Glomerular visceral epithelial cell (primary cell): ENCODE results near the gene YJEFN3.
A peak's percentile ranks its signal among the peaks of the same experiment; 100 is the strongest.

ENCODE experiments used
- DNase-seq: peaks from one replicate; pipeline ENCODE4 v3.0.0-alpha.2; 2016; ENCODE audit errors: extremely low spot score

YJEFN3 gene

DNA sequence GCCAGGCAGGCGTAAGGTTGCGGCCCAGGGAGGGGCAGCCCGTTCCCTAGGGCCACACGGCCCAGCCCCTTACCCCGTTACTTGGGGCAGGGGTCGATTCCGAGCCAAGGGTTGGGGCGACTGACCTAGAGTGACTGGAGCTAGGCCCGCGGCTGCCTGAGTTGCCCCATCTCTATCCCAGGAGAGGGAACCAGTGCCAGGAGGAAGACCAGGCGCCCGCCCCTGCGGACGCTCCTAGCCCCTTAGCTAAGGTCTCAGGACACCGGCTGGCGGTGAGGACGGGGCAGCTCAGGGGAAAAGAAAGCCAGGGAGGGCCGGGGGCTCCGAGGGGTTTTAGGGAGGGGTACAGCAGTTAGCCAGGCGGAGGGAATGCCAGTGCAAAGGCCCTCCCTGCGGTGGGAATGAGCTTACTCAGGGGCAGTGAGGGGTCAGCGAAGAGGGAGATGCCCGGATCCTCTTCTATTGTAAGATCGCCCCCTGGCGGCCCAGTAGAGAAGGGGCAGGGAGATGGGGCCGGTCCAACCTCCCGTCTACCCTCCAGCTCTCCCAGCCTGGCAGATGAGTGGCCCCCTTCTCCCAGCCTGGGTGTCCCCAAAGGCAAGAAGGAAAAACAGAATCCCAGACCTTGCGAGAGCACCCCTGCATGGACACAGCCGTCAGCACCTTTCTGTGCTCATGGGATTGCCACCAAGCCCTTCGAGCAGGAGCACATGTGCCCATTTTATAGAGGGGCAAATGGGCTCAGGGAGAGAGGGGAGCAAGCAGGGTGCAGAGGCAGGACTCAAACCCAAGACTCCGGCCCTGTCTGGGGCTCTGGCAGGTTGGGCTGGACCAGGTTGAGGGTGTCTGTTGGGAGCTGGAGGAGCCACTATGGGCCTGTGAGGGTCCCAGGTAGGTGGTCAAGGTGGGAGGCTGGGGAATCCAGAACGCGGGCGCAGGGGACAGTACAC, 25.6 kb downstream of the YJEFN3 start:
- DNase-seq = no peak

GRCh38 chr19:19558055-19558454, 29.3 kb downstream of the YJEFN3 start:
- no peak for DNase-seq

DNA sequence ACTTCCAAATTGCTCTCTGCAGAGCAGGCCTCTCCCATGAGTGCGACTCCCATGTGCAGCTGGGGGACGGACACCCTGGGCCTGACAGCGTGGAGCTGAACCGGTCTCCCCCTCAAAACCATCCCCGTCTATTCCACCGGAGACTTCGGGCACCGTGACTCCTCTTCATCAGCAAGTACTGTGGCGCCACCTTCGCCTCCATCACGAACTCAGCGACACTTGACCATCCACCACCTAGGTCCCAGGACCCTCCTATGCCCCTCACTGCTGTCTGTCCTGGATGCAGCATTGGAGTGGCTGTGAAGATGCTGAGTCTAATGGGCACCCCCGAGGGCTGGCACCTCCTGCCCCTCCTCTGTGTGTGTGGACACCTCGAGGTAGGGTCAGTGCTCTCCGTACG, 29.9 kb downstream of the YJEFN3 start:
- DNase-seq = no peak

DNA sequence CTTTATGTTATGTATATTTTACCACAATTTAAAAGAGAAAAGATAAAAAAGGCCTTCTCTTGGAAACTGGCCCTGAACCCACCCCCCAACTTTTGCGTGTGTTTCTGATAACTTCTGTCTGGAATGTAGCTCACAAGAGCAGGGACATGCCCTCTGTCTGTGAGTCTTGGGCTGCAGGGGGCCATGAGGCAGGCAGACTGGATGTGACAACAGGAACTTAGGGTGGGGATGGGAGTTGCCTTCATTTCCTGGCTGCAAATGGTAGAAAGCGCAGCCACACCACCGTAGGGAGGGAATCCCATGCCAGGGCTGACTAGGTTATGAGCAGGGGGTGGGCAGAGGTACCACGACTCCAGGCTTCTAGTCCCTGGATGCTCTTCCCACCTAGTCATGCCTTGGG, 31.2 kb downstream of the YJEFN3 start:
- no peak for DNase-seq

GRCh38 chr19:19561946-19562664, 33.4 kb downstream of the YJEFN3 start:
- no peak for DNase-seq

DNA sequence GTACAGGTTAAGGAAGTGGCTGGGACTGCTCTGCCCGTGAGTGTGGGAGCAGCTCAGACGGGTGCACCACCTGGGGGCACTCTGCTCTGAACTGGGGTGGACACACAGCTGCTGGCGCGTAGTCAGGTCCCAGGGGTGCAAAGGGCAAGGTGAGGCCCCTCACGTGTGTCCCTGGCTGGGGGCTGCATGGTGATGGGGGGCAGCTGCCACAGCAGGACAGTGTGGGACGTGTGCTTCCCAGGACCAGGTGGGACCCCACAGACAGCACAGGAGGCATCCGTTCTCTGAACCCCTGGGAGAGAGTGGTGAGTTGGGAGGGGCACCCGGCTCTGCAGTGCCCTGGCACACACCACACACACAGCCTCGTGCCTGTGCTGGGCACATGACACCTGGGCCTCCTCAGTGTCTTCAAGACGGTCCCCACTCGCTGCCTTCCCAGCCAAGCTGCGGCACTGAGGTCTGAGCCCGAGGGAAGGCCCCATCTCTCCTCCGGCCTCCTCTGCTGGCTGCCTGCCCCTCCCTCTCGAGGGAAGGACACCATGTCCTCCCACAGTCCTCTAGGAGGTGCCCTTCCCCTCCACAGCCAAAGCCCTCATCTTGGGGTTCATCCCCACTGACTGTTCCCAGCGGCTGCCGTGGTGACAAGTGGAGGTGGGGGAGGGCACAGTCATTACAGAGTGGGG, 34.1 kb downstream of the YJEFN3 start:
- no peak for DNase-seq

GRCh38 chr19:19563348-19563848, 34.7 kb downstream of the YJEFN3 start:
- DNase-seq = no peak

DNA sequence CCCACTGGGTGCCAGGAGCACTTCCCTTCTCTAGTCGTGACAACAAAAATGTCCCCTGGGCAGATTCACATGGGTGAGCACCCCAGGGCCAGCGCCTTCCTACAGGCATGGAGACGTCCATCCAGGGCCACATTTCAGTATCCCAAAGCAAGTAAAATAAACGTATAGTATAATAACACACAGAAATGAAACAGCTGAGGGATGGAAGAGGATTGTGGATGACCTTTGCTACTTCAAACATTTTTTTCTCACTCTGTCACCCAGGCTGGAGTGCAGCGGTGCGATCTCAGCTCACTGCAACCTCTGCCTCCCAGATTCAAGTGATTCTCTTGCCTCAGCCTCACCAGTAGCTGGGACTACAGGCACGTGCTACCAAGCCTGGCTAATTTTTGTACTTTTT, 37.6 kb downstream of the YJEFN3 start:
- DNase-seq = peak; percentile 29

DNA sequence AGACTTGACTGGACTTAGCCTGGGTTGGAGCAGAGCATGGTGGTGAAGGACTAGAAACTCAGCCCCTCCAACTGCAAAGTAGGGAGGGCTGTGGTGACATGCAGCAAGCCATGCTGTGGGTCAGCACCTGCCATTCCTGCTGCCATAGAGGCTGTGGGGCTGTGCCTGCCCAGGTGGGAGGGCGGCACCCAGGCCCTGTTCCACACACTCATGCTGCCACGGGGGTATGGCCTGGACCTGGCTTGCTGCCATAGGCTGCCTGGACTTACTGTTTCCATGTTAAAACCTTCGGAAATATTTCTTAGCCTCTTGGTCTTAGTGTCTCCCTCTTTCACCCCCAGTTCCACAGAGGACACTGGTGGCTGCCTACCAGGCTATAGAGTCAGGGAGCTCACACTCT, 38.7 kb downstream of the YJEFN3 start:
- DNase-seq = no peak

- DNase-seq = no peak
Observed at GRCh38 chr19:19568802-19569756, 40.4 kb downstream of the YJEFN3 start.

DNA sequence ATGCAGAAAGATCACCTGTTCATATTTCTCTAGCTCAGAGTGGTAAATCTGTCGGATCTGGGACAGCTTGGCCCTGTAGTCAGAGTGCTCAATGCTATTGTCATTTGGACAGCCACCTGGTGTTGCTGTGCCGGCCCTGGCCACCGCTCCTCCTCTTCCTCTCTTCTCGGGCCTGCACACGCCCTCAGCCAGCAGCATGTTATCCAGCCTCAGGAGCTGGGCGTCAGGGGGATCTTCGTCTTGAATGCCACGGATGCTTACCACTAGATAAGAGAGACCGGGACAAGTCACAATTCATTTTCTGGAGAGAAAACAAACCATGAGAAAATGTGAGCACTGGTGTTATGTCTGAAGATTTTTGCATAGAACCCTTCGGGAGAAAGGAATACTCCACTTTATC, 41.9 kb downstream of the YJEFN3 start:
- DNase-seq = no peak

DNA sequence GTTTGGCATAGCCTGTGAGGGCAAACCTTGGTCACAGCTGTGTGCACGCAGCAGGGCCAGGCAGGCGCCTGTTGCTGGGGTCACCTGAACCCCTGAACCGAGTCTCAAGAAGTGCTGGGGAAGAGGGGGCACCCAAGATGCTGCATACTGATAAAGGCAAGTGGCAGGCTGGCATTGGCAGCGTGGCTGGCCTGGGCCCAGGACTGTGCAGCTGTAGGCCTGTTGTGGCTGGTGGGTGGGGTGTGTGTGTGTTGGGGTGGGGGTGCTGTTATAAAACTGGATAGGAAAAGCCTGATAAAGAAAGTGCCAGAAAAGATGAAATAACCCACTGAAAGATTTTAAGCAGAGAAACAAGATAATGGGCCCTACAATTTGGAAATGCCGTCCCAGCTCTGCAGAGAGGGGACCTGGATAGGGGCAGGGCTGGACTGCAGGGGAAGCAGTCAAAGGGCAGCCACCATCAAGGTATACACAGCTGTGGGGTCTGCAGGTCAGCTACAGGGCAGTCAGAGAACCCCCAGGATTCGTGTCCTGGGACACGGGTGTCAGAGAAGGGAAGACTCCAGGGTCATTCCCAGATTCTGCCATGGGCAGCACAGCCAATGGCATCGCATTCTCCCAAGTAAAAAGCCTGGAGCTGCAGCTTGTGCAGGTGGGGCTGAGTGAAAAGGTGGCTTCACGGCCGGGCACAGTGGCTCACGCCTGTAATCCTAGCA, 42.5 kb downstream of the YJEFN3 start:
- no peak for DNase-seq

GRCh38 chr19:19575411-19575810, 46.7 kb downstream of the YJEFN3 start:
- no peak for DNase-seq

DNA sequence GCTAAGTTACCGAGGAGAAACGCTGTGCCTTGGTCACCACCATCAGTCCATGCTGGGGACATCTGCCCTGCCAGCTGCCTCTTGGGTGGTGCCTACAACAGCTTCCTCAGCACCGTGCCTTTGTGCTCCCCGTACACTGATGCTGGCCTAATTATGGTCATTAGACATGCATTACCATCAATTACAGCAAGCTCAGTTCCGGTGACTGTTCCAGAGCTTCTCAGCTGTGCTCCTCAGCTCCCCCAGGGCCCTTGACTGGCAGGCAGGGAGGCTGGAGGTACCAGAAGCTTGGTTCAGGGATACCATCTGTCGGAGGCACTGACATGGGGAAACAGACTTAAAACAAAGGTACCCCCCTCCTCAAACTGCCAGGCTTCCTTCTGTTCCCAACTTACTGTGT, 49.5 kb downstream of the YJEFN3 start:
- DNase-seq = no peak

- DNase-seq = no peak
Observed at GRCh38 chr19:19579533-19580361, 51.0 kb downstream of the YJEFN3 start.

DNA sequence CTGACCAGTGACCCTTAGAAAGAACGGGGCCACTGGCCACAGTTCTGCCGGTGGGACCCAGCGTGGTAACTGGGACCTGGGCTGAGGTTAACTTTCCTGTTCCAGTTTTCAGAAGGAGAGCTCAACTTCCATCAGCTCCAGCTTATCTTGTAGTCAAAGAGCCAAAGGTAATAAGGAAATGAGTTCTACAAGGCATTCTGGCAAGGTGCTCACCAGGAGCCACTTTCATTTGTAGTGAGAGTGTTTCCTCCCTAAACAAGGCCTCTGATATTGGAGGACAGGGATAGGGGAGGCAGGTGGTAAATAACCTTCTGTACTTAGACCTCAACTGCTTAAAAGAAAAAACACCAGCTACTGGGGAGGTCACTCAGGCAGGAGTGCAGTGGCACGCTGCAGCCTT, 51.7 kb downstream of the YJEFN3 start:
- no peak for DNase-seq

DNA sequence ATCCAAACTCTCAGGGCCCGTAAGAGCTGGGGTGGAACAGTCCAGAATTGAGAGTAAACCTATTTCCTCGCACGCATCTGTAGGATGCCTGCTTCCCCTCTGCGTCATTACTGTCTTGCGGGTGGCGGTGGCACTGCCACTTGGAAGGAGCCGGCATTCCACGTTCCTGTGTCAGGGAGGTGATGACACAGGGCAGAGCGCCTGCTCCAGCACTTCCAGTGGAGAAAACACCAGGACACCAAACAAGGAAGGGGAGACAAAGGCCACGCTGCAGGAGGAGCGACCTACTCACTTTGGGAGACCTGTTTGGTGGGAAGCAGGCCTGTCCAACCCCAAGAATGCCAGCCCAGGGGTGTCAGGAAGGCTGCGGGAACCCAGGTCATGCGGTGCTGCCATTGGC, 52.7 kb downstream of the YJEFN3 start:
- no peak for DNase-seq

DNA sequence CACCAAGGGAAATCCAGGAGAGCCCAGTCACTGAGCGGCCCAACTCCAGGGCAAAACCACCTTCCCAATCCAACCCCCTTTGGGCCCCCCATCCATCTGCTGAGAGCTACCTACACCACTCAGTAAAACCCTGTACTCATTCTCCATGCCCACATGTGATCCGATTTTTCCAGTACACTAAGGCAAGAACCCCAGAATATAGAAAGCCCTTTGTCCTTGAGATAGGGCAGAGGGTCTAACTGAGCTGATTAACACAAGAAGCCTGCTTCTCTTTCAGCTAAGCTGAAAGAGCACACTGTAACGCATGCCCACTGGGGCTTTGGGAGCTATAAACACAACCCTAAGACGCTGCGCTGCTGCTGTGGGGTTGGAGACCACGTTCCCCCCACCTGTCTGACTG, 53.8 kb downstream of the YJEFN3 start:
- no peak for DNase-seq

DNA sequence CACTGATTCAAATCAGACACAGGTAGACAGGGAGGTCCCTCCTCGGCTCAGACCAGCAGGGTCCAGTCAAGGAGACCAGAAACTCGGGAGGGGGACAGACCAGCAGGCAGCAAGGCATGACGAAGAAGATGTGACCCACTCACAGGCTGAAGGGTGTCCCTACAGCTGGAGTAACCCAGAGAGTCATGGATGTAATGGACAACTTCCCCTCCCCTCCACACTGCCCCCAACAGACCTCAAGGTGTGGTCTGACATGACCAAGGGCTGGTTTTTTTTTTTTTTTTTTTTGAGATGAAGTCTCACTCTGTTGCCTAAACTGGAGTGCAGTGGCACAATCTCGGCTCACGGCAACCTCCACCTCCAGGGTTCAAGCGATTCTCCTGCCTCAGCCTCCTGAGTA, 55.6 kb downstream of the YJEFN3 start:
- no peak for DNase-seq
